GM20000 (cell line): ENCODE measurements around the gene TNFRSF18.

Experiments
- DNase-seq: peaks from one replicate; pipeline ENCODE4 v3.0.0; 2012; ENCODE audit warnings: low spot score
- TF ChIP-seq, protein P1 (sequence below): IDR thresholded peaks from 2 replicates; pipeline ENCODE4 v1.5.1; 2012; ENCODE audit warnings: mild to moderate bottlenecking, control low read depth; ENCODE audit errors: extremely low read depth, missing control alignments

TNFRSF18 gene

DNA sequence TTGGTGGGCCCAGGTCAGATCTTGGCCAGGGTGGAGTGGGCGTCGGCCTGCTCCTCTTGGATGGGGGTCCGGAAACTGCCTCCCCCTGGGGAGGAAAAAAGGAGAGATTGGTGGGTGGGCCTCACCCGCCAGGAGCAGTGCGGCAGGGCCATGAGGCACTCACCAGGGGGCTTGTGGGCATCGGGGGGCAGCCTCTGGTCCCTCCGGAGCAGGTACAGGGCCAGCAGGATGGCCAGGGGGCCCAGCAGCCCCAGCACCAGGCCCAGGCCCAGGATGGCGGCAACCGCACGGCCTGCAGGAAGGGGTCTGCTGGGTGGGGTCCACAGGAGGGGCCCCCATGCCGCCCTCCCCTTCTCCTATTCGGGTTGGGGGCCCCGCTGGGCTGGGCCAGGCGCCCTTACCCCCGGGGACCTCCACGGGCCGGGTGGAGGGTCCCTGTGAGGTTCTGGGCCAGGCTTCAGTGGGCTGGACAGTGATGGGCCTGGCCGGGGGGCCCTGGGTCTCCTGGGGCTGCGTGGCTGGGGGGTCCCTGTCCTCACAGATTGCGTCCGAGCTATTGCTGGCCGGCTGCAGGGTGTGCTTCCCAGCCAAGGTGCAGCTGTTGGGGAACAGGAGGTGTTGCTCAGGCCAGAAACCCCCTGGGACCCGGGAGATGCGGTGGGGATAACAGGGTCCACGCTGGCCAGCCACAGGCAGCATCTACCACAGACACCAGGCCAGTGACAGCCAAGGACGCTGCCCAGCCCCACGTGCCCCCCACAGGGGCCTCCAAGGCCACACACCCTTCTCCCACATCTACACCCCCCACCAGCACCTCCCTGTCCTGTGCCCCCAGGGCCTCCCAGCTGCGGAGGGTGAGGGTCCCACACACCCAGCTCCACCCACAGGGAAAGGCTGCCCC is 5.4 kb upstream of the TNFRSF18 start:
- no peak for DNase-seq
- TF ChIP-seq, protein P1, sequence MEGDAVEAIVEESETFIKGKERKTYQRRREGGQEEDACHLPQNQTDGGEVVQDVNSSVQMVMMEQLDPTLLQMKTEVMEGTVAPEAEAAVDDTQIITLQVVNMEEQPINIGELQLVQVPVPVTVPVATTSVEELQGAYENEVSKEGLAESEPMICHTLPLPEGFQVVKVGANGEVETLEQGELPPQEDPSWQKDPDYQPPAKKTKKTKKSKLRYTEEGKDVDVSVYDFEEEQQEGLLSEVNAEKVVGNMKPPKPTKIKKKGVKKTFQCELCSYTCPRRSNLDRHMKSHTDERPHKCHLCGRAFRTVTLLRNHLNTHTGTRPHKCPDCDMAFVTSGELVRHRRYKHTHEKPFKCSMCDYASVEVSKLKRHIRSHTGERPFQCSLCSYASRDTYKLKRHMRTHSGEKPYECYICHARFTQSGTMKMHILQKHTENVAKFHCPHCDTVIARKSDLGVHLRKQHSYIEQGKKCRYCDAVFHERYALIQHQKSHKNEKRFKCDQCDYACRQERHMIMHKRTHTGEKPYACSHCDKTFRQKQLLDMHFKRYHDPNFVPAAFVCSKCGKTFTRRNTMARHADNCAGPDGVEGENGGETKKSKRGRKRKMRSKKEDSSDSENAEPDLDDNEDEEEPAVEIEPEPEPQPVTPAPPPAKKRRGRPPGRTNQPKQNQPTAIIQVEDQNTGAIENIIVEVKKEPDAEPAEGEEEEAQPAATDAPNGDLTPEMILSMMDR = no peak

DNA sequence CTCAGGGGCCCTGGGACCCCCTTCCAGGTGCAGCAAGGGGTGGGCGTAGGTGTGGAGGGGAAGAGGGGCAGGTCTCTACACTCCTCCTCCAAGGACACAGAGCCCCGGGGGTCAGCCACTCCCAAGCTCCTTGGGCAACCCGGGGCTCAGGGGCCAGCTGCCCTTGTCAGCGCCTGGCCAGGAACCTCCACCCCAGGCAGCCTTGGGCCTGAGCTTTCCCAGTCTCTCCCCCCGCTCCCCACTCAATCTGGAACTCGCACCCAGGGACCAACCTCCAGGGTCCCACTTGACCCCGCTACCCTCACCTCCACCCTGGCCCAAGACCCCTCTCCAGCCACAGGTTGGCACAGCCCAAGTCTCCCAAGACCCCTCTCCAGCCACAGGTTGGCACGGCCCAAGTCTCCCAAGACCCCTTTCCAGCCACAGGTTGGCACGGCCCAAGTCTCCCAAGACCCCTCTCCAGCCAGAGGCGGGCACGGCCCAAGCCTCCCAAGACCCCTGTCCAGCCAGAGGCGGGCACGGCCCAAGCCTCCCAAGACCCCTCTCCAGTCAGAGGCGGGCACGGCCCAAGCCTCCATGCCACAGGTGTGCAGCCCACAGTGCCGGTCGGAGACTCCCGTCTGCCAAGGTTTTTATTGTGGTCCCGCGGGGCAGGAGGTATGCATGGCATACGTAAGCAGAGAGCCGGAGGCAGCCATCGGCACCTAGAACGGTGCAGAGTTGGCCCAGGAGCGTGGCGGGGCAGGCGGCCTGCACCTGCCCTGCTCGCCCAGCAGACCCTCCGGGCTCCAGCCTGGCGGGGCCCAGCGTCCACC is 4.5 kb upstream of the TNFRSF18 start:
- no peak for DNase-seq
- TF ChIP-seq, protein P1 = no peak

DNA sequence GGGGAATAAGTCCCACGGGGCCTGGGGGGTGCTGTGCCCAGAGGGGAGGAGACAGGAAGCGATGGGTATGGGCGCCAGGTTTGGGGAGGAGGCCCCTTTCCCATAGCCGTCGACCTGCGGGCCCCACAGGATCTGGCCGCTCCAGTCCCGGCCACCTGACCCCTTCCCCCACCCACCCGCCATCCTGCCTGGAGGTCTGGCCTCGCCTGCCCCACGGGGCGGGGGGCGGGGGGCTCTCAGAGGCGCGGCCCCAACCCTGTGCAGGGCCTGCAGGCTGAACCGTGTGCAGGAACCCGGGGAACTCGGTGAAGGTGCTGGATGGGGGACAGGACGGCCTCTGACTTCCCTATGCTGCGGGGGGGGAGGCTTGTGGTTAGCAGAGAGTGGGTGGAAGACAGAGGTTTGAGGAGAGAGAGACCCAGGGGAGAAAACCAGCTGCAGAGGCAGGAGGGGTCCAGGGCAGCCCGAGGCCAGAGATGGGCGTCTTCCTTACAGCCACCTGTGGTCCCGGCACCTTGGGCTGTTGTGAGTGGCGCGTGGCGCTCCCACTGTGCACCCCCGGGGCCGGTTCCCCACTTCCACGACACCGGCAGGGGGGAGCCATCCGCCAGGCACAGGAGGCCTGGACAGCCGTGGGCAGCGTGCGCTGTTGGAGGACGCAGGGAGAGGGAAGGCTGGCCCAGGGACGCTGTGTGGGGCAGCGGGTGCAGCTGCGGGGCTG is 2.5 kb upstream of the TNFRSF18 start:
- peak; percentile 73 for DNase-seq
- TF ChIP-seq, protein P1 = no peak

DNA sequence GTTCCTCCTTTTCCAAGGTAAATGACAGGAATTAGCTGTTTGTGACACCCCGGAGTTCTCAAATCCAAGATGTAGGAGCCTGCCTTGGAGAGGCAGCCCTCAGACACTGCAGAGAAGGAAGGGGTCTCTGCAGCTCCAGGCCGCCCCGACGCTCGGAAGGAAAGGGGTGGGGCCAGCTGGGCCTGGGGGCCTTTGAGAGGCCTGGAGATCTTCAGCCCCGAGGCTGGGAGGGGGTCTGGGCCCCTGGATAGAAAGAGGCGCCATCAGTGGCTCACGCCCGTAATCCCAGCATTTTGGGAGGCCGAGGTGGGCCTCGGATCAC is 1.1 kb upstream of the TNFRSF18 start:
- TF ChIP-seq, protein P1 = no peak
- DNase-seq = no peak

DNA sequence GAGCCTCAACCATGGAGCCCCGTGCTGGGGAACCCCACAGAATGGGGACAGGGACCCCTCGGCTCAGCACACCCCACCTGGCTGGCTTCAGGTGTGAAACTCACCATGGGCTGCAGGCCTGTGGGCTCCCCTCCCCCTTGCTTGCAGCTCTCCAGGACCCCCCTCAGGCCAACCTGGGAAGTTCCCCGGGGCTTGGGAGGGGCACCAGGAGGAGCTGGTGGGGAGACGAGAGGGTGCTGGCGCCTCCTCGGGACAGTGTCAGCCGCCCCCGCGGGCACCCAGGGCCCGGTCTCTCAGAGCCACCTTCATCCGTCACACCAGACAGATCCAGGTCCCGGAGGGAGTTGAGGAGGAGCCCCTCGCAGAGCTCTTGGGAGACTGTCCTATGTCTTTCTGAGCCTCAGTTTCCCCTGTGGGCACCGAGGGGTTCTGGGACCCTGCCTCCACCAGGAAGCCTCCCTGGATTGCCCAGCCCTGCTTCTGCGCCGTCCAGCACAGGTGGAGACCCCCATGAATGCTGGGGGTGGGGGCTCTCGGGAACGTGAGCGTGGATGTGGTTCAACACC is 657 bp upstream of the TNFRSF18 start:
- TF ChIP-seq, protein P1 = no peak

DNA sequence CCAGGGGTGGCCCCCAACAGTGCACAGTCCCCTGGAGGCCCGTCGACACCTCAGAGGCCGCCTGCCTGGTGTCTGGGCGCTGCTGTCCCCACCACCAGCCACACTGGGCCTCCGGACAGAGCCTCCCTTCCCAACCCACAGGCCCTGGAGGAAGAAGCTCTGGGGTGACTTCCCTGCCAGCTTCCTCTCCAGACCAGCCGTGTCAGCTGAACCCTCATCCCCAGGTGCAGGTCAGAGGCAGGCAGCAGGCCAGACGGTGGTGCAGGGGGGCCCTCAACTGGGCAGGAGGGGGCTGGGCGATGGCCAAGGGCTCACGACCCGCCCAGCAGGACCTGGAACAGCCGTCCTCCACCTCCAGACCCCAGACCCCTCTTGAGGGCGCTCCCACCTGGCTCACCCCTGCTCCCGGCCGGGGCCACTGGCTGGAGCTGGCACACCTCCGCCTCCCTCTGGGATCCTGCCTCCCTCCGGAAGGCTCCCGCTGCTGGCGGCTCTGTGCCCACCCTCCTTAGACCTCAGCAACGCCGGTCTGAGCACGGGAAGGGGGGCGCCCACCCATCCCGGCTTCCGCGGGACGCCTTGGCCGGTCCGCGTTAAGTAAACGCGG is 520 bp downstream of the TNFRSF18 start:
- TF ChIP-seq, protein P1 = no peak
- DNase-seq = peak; percentile 66

More for the DNA sequence above, 657 bp upstream of the TNFRSF18 start:
- no peak for DNase-seq
